HepG2 (cell line): Measurements from ENCODE around the gene WAS. TPM values are rescaled to one million over a fixed set of nuclear protein-coding genes. Genes with fewer than 3 reads are reported as not detected.

Source experiments
- BCL6 ChIP-seq: IDR thresholded peaks from 2 replicates; pipeline ENCODE4 v1.6.1; 2016; ENCODE audit warnings: missing genetic modification reagents, missing compliant biosample characterization
- HDAC1 ChIP-seq: sonication (generic); formaldehyde crosslinking; IDR thresholded peaks from 2 replicates; pipeline ENCODE4 v1.5.1; 2020; ENCODE audit warnings: mild to moderate bottlenecking, missing genetic modification reagents
- NBN ChIP-seq: fragments of 450-650 bp; conservative IDR thresholded peaks from 2 replicates; pipeline ENCODE4 v1.6.1; 2017
- PATZ1 ChIP-seq: sonication (generic); formaldehyde crosslinking; IDR thresholded peaks from 2 replicates; pipeline ENCODE4 v1.4.0; 2020; ENCODE audit warnings: missing genetic modification reagents
- SCMH1 ChIP-seq: sonication (generic); formaldehyde crosslinking; IDR thresholded peaks from 2 replicates; pipeline ENCODE4 v1.9.0; 2021; ENCODE audit warnings: missing genetic modification reagents, mild to moderate bottlenecking, borderline replicate concordance
- SIN3A ChIP-seq: IDR thresholded peaks from 2 replicates; pipeline ENCODE4 v1.6.1; 2011; ENCODE audit warnings: low read depth, mild to moderate bottlenecking, control low read depth, low read length, borderline replicate concordance
- SP2 ChIP-seq: sonication (generic); formaldehyde crosslinking; IDR thresholded peaks from 2 replicates; pipeline ENCODE4 v1.5.1; 2020; ENCODE audit warnings: mild to moderate bottlenecking, missing genetic modification reagents
- ZNF75D ChIP-seq: sonication (generic); formaldehyde crosslinking; IDR thresholded peaks from 2 replicates; pipeline ENCODE4 v1.8.1; 2023; ENCODE audit warnings: missing genetic modification reagents, mild to moderate bottlenecking, borderline replicate concordance
- polyA plus RNA-seq, 8 experiments: library from polyadenylated mRNA; depleted of rRNA in 3 of 8; stranded (reverse) in 7 of 8; unstranded in 1 of 8; fragments of >200 nt; fragmentation: Illumina TruSeq in 4 of 8; extraction: Trizol in 4 of 8; gene quantifications; 2 replicates each; pipeline versions ENCODE4 v1.2.1 to v1.2.3, GENCODE V29; 2011 to 2016; ENCODE audit warnings: low read depth in 4 of 8, missing spikeins in 1 of 8, mixed read lengths in 1 of 8; ENCODE audit not compliant: insufficient read depth in 1 of 8
- total RNA-seq, 5 experiments: library from RNA; depleted of rRNA; stranded (reverse); fragments of >200 nt; fragmentation: Illumina TruSeq; extraction: Trizol; gene quantifications; 2 replicates each; pipeline ENCODE4 v1.2.3, GENCODE V29; 2016; ENCODE audit warnings: low read depth in 1 of 5
- TF ChIP-seq, protein P1 (sequence below): sonication (generic); formaldehyde crosslinking; IDR thresholded peaks from one replicate; pipeline ENCODE4 v1.5.1; 2020; ENCODE audit warnings: mild to moderate bottlenecking, missing genetic modification reagents; ENCODE audit errors: not compliant biosample characterization
- TF ChIP-seq, protein P2 (sequence below), 2 experiments: fragments of 450-650 bp in 1 of 2; sonication (generic) in 1 of 2; formaldehyde crosslinking in 1 of 2; IDR thresholded peaks; 2 replicates each; pipeline versions ENCODE4 v1.6.1 to v1.8.0; 2016 to 2022; ENCODE audit warnings: antibody characterized with exemption in 1 of 2, mild to moderate bottlenecking in 1 of 2, missing genetic modification reagents in 1 of 2

Gene WAS
- total and polyA plus RNA-seq, 2 of the 13 experiments (the other 11 are each of a cell fraction or from before 2014, with no cell fraction given) = 0.11 TPM; not detected in 1

DNA sequence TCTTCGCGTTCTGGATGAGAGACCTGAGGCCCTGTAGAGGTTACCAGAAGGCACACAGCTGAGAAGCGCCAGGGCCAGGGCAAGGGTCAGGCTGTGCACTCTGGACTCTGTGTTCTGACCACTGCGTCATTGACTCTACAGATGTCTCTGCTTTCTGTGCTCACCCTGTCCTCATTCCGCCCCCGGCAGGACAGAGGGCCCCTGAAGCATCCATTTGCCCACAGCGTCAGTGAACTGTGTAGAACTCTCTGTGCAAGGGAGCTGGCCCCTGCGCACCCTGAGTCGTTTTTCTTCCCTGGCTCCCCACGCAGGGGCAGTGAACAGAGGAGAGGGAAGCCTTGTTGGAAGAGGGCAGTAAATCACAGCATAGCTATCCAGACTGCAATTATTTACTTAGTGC, 6.1 kb upstream of the WAS start (continued):
- TF ChIP-seq, protein P1, sequence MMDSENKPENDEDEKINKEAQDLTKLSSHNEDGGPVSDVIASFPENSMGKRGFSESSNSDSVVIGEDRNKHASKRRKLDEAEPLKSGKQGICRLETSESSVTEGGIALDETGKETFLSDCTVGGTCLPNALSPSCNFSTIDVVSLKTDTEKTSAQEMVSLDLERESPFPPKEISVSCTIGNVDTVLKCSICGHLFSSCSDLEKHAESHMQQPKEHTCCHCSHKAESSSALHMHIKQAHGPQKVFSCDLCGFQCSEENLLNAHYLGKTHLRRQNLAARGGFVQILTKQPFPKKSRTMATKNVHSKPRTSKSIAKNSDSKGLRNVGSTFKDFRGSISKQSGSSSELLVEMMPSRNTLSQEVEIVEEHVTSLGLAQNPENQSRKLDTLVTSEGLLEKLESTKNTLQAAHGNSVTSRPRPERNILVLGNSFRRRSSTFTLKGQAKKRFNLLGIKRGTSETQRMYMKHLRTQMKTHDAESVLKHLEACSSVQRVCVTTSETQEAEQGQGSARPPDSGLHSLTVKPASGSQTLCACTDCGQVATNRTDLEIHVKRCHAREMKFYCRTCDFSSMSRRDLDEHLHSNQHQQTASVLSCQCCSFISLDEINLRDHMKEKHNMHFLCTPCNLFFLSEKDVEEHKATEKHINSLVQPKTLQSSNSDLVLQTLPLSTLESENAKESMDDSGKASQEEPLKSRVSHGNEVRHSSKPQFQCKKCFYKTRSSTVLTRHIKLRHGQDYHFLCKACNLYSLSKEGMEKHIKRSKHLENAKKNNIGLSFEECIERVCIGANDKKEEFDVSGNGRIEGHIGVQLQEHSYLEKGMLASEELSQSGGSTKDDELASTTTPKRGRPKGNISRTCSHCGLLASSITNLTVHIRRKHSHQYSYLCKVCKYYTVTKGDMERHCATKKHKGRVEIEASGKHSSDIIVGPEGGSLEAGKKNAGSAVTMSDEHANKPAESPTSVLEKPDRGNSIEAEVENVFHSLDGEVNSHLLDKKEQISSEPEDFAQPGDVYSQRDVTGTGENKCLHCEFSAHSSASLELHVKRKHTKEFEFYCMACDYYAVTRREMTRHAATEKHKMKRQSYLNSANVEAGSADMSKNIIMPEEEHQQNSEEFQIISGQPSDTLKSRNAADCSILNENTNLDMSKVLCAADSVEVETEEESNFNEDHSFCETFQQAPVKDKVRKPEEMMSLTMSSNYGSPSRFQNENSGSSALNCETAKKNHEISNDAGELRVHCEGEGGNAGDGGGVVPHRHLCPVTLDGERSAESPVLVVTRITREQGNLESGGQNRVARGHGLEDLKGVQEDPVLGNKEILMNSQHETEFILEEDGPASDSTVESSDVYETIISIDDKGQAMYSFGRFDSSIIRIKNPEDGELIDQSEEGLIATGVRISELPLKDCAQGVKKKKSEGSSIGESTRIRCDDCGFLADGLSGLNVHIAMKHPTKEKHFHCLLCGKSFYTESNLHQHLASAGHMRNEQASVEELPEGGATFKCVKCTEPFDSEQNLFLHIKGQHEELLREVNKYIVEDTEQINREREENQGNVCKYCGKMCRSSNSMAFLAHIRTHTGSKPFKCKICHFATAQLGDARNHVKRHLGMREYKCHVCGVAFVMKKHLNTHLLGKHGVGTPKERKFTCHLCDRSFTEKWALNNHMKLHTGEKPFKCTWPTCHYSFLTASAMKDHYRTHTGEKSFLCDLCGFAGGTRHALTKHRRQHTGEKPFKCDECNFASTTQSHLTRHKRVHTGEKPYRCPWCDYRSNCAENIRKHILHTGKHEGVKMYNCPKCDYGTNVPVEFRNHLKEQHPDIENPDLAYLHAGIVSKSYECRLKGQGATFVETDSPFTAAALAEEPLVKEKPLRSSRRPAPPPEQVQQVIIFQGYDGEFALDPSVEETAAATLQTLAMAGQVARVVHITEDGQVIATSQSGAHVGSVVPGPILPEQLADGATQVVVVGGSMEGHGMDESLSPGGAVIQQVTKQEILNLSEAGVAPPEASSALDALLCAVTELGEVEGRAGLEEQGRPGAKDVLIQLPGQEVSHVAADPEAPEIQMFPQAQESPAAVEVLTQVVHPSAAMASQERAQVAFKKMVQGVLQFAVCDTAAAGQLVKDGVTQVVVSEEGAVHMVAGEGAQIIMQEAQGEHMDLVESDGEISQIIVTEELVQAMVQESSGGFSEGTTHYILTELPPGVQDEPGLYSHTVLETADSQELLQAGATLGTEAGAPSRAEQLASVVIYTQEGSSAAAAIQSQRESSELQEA (CRISPR knock-in tag) = no peak
- TF ChIP-seq PATZ1 (peak; percentile 48; the same call in 1 of the 2 replicates), ZNF75D (no peak), SCMH1 (CRISPR knock-in tag) (no peak), NBN (no peak), BCL6 (CRISPR knock-in tag) (0 out of 2 replicates have a peak, but pooled peaks have one; percentile 21), SP2 (CRISPR knock-in tag) (no peak), SIN3A (peak; percentile 44; the same call in 1 of the 2 replicates), HDAC1 (CRISPR knock-in tag) (peak; percentile 76)
- TF ChIP-seq, protein P2, sequence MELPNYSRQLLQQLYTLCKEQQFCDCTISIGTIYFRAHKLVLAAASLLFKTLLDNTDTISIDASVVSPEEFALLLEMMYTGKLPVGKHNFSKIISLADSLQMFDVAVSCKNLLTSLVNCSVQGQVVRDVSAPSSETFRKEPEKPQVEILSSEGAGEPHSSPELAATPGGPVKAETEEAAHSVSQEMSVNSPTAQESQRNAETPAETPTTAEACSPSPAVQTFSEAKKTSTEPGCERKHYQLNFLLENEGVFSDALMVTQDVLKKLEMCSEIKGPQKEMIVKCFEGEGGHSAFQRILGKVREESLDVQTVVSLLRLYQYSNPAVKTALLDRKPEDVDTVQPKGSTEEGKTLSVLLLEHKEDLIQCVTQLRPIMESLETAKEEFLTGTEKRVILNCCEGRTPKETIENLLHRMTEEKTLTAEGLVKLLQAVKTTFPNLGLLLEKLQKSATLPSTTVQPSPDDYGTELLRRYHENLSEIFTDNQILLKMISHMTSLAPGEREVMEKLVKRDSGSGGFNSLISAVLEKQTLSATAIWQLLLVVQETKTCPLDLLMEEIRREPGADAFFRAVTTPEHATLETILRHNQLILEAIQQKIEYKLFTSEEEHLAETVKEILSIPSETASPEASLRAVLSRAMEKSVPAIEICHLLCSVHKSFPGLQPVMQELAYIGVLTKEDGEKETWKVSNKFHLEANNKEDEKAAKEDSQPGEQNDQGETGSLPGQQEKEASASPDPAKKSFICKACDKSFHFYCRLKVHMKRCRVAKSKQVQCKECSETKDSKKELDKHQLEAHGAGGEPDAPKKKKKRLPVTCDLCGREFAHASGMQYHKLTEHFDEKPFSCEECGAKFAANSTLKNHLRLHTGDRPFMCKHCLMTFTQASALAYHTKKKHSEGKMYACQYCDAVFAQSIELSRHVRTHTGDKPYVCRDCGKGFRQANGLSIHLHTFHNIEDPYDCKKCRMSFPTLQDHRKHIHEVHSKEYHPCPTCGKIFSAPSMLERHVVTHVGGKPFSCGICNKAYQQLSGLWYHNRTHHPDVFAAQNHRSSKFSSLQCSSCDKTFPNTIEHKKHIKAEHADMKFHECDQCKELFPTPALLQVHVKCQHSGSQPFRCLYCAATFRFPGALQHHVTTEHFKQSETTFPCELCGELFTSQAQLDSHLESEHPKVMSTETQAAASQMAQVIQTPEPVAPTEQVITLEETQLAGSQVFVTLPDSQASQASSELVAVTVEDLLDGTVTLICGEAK (IDR thresholded peaks at IDR 0.05) = no peak
- TF ChIP-seq, protein P2 (CRISPR knock-in tag; IDR thresholded peaks at IDR 0.05) = no peak
